HPDE6-E6E7 (cell line): ENCODE measurements around the gene ZBTB16.

ENCODE experiments used
- DNase-seq: peaks from one replicate; pipeline ENCODE4 v3.0.0; 2011; ENCODE audit warnings: missing footprints; ENCODE audit errors: extremely low spot score

The ZBTB16 gene

DNA sequence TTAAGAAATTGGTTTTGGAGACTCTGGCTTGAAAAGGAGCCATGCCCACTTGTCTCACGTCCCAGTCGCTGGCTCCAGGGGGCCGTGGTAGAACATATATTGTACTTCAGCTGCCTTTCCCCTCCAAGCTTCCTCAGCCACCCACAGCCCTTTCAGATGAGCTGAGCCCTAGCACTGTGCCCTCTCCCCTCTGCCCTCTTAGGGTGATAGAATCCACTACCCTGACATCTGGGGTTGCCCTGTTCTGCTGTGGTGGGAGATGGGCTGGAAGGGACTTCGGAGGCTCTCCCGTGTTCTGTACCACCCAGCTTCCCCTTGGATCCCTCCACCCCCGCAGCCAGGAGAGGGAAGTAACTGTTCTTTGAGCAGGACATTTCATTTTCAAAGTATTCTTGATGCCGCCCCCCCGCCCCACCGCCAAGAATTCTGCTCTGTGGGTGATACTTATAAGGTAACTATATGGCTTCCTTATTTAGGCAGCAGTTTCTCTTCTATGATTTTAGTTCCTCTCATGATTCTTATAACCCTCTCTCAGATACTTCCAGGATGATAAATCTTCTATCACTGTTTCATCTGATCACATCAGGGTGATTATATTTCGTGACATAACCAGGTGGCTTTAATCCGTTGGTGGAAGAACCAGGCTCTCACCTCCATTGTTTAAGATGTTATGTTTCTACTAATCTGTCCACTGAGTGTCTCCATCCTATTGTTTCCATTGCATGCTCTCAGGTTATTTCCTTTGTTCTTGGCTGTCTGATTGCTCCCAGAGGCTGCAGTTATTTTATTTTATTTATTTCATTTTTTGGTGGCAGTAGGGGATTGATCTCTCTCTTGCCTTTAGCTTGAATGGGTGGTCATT, 24.1 kb downstream of the ZBTB16 start:
- no peak for DNase-seq

DNA sequence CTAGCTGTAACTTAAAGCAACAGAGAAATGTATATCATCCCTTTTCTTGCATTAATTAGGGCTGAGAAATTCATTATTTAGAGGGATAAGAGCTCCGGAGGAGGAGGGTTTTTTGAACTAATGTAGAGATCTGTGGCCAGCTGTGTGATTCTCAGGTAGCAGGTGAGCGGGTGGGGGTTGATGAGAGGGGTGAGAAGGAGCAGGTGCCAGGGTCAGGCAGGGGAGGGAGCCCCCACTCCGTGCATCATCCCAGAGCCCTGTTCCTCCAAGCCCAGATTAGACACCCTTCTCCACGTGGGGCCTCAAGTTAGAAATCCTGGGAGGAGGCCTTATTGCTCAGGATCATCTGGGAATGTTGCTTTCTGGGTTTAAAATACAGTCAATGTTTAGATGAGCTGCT, 24.9 kb downstream of the ZBTB16 start:
- no peak for DNase-seq

DNA sequence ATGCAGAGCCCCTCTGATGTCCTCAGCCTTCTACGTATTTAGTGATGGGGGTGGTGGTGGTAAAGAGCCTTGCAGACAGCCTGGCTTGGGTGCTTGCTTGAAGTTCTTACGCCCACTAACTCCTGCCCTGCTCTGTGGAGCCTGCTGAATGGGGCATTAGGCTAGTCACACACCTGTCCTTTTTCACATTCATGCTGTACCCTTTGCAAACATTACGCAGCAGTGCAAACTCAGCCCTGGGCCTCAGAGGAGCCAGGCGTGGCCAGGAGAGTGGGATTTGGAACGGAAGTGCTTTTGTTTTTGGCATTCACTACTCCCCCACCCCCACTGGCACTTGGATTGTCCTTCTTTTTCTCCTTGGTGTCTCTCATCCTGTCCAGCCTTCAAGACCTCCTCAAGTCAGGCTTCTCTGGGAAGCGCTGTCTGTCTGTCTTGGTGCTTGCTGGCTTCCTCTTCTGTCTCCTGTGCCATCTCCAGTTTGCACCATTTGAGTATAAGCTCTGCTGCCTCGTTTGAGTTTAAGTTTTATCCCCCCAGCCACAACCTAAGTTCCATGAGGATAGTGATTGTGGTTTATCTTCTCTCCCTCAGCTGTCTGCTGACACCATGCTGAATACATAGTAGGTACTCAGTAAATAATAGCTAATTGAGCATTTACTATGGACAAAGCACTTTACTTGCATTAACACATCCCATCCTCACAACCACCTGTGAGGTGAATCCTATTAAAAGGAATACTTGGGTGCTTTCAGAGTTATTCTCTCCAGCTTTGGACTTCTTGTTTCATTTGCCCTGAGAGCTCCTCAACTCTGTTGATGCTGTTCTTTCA, 26.7 kb downstream of the ZBTB16 start:
- DNase-seq, result no peak

DNA sequence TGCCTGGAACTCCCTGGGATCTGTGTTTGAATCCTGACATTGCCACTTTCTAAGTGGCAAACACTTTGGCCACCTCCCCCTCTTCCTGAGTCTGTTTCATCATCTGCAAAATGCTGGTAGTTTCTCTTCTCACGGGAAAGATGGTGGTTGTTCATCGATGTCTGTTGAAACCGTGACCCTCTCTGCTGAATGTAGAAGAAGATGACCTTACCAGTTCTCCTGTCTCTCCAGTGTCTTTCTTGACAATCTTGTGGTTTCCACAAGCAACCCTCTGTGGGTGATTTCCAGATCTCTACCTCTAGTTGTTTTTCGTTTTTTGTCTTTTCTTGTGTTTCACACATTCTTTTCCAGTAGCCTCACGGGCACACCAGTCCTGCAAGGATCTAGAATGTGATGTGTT, 27.5 kb downstream of the ZBTB16 start:
- DNase-seq, result no peak

DNA sequence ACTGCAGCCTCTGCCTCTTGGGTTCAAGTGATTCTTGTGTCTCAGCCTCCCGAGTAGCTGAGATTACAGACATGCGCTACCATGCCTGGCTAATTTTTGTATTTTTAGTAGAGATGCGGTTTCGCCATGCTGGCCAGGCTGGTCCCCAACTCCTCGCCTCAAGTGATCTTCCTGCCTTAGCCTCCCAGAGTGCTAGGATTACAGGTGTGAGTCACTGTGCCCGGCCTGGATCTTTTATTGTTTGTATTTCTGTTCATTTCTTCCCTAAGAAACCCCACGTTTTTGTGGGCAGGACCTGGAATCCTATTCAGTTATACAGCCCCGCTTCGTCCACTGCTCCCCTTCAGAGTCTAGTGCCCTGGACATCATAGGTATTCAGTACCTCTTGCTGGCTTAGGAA, 28.7 kb downstream of the ZBTB16 start:
- DNase-seq, result no peak

DNA sequence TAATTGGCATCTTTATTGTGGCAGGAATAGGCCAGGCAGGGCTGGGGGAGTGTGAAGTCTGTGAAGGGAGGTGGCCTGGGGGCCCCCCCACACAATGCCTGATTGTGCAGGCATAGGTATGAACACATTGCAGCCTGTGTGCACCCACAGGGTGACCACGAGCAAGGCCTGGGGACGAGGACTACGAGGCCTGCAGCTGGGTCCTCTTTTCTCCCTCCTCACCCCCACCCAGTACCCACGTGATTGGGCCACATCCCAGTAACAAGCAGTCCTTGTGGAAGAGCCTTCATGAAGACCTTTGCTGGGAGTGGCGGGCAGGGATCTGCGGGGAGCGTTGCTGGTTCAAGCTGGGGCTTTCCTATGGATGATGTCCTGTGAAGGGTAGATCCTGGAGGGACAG, 29.3 kb downstream of the ZBTB16 start:
- no peak for DNase-seq

DNA sequence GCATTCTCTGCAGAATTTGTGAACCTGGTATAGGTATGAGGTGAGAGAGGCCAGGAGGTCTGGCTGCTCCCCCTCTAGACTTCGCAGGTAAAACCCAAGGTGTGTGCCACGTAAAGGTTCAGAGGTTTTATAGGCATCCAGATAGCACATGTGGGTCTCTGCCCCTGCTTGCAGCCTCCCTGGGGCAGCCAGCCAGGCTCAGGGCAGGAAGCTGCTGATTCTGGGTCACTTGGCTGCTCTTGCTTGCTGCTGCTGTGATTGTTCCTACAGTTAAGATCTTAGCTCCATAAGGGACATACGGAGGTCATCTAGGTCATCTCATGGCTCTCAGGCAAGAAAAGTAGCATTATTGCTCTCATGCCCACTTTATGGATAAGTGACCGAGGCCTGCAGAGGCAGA, 30.2 kb downstream of the ZBTB16 start:
- no peak for DNase-seq

DNA sequence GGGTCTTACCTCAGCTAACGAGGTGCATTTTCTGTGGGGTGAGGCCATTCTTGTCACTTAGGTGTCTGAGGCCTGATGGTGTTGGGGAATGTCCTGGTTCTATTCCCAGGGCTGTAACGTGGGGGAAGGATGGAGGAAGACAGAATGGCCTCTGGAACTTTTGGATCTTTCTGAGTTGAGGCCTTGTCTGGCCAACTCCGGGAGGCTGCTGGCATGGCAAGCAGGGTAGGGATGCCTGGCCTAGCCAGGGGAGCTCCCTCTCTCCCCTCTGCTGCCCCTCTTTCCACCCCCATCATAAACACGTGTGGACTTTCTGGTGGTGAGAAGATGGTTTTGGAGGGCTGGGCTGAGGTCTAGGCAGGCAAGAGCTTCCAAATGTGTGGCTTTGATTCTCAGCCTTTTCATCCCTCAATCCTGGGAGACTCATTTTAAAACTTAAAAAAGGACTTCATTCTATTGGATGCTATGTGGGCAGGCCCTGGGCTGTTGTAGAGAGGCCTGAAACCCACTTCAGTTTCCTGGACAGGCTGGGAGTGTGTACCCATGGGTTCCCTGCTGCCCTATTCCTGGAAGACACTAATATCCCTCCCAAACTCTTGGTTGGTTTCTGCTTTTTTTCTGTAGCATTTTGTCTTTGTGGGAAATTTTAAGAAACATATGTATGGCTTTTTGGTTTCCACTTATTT, 30.9 kb downstream of the ZBTB16 start:
- no peak for DNase-seq

DNA sequence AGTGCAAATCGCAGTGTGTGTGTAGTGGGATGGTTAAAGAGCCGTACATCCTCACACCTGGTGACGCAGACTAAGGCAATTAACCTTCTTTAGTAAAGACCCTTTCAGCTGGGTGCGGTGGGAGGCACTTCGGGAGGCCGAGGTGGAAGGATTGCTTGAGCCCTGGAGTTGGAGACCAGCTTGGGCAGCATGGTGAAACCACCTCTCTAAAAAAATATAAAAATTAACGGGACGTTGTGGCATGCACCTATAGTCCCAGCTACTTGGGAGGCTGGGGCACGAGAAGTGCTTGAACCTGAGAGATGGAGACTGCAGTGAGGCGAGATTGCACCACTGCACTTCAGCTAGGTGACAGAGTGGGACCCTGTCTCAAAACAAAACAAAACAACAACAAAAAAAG, 31.5 kb downstream of the ZBTB16 start:
- no peak for DNase-seq

DNA sequence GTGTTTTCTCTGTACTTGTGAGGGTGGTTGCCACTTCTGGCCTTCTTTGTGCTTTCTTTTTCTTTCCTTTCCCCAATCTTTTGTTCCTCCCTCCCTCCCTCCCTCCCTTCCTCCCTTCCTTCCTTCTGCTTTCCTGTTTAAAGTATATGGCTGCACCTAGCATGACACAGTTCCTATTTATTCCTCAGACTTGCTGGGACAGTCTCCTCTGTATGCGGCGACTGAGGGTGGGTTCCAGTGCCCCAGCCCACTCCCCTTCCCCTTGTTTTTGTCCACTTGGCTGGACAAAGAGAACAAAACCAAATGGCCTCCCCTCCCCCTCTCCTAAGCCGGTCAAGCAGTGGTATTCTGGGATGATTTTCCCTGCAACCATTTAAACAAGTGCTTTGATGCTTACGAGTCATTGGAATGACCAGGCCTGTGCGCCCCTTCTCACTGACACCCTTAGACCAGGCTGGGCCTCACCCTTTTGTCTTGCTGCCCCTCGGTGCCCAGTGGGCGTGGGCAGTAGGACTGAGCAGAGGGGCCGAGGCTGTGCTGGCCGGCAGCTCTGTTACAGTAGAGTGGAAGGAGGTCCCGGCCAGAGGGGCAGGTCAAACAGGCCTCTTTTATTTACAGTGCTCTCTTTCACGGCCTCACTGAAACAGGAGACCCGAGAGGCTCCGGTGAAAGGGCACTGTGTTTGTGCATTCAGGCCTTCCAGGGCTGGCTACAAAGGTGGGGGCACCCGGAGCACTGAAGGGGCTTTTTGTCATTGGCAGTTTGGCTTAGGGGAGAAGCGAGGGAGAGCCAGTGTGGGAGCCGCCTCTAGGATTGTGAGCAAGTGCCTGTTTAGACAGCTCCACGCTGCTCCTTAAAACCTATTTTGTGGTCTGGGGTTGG, 32.2 kb downstream of the ZBTB16 start:
- no peak for DNase-seq

DNA sequence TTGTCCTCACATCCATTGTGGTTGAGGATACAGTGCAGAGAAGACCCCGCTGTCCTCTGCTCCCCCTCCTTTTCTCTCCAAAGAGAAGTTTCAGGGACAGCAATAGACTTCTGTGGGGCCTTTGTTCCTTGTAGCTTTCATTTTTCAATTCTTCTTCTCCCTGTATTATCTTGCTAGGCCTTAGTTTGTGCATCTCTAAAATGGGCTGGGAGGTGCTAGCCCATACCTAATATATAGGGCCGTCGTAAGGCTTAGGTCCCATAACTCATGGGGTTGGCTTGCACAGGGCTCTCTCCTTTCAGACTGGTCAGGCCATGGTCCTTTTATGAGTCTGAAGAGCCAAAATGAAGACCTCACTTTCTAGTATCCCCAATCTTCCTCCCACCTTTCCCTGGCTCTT, 33.0 kb downstream of the ZBTB16 start:
- DNase-seq, result no peak

DNA sequence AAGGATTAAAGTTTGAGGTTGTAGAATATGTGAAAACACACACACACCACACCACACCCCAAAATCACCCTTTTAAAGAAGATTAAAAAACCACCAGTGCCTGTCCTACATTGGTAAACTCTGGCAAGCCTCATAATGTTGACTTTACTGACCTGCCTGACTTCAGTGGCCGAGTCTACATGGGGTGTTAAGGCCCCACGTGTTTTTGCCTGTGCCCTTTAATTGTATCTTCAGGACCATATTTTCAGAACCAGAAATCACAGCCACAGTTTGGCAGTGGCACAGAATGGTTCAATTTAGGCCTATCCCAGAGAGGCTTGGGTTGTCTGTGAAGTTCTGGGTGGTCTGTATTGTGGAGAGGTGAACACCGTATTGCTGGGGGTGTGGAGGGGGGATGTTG, 33.4 kb downstream of the ZBTB16 start:
- DNase-seq, result no peak

DNA sequence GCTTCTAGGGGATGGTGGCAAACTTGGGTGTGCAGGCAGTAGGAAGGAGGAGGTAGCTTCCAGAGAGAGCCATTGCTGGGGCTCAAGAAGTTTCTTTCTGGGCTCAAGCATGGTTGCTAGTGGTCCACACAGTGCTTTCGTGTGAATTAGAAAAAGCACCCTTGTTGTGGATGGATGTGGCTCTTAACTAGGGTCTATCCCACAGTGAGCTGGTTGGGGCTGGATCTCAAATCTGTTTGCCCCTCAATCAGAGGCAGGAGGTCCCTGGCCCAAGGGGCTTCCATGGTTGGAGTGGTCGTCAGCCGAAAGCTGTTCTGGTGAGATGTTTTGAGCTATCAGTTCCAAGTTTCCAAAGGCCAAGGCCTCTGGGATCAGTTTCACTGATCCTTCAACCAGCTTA, 35.0 kb downstream of the ZBTB16 start:
- no peak for DNase-seq

DNA sequence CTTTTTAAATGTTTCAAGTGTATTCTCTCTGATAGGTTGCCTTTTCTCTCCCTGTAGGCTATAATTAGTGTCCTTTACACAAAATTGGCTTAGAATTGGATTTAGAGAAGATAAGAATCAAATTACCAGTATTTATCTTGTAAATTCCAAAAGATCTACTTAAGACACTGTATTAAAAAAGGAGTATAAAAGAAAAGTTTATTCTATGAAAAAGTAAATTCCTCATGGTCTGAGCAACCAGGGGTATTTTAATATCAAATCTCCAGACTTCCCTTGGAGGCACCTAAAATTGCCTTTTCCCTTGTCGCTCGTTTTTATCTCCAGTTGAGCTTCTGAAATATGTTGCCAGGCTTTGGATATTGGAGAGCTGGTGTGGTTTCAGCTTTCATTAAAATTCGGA, 36.4 kb downstream of the ZBTB16 start:
- DNase-seq, result no peak

DNA sequence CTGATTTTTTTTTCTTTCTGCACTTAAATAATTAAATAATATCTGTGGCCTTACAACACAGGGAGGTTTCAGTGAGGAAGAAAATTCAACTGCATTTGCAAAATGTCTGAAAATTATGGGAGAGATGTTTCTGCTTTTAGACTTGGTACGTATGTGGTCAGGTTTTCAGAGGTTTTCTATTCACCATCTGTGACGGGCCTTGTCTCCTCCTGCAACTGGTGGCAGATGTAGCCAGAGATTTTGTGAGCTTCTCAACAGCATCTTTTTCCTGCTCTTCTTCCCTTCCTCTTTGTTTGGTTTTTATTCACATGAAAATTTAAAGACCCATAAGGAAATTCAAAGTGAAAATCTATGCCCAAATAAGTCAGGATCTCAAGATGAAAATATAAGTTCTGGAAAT, 38.3 kb downstream of the ZBTB16 start:
- no peak for DNase-seq

DNA sequence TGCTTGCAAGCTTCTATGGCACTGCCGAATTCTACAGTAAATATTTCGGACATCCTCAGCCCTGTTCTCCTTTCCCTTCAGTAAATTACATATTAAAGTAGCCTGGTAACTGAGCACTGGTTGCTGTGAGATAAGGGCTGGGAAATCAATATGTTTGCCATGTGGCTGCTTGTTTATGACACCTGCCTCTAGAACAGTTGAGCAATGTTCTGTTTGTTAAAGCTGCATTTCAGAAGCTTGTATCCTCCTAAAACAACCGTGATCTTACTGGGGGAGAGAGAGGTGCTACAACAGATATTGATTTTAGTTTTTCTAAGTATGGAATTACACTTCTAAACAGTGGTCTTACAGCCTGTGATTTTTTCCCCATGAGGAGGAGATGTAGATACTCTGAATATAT, 39.4 kb downstream of the ZBTB16 start:
- DNase-seq, result no peak

DNA sequence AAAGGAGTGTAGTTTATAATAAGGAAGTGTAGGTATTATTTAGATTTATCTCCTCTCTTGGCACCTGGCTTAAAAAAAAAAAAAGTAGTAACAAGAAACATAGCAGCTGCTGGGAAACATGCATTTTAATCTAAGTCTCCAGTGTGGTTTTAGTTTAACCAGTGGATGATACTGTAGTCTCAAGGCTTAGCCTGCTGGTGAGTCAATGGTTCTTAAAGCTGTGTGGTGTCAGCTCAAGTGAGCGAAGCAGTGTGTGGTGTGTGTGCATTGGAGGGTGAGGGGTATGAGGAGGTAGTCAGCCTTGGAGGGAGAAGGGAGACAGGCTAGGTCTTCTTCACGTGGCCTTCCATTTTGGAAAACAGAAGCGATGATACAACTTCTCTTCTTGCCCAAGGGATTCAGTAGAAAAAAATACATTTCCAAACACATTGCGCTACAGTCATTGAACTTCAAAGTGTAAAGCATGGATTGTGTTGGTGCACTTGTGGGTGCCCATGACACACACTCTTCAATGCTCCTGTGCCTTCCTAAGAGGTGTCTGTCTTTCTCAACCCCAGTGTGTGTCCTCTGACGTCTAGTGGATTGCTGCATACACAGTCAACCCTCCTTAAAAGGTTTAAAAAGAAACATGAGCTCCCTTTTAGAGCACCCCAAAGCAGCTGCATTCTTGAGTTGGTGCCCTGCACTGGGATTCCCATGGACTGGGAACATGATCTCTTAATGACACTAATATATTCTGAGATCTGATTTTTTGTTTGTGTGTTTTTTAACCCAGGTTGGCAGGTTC, 40.1 kb downstream of the ZBTB16 start:
- no peak for DNase-seq

DNA sequence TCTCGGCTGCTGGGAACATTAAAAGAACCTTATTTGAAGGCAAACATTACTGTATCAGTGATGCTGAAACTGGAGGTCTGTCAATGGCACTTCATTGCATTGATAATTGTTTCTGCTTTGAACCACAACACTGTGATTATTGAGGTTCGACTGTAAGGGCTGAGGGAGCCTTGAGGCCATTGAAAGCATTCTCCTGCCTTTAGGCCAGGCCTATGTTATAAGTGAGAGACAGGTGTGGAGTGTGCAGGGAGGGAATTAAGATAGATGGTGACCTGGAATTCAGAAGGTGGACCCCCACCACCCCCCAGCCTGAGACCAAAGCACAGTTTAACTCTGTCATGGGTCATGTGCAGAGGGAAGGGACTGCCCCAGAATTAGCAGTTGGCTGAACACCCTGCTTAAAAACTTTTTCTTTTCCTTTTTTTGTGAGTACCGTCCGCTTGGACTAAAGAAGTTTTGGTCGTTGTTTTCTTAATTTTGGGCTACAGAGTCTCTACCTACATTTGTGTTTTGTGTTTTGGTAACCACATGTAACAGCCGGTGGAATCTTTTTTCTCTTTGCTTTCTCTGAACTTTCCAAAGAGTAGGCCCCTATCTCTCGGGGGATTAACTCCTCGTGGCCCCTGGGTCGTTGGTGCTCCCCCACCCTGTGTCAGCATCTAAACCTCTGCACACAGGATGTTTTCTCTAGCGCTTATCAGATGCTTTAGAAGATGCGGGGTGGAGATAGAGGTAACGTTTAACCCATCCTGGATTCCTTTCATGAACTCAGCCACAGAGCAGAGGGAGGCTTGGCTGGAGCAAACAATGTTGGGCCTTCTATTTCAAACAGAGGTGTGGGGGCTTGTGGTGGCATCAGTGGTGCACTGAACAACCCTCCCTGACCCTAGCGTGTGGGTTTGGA, 43.7 kb downstream of the ZBTB16 start:
- DNase-seq, result no peak

DNA sequence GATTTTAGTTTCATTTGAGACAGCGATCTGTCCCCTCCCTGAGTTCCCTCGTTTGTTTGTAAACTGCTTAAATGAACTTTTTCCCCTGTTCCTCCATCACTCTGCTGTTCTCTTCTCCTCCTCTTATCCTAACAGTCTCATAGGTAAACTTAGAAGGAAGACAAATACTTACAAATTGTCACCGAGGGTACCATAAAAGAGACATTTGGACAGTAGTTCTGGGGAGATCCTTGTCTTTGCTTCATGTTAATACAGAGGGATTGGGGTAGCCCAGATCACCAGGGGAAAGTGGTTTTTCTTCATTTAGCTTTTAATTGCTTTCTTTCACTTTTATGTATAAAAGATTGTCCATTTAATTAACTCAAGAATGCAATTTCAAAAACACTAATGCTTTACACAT, 46.1 kb downstream of the ZBTB16 start:
- DNase-seq, result no peak

DNA sequence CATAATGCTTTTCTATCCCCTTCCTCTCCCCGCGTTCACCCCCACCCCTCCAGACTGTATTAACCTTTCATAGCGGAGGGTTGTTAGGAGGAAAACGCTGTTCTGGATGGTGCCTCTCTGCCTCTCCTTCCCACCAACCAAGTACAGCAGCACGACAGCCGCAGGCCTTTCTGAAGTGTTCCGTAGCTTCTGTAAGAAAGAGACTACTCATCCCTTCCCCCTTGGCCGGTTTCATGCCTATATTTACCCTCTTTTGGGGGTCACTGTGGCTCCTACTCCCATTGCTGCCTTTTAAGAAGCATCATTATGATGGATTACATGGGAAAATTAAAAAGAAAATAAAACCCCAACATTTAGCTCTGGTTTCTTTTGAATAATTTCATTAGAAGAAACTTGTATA, 46.5 kb downstream of the ZBTB16 start:
- DNase-seq, result no peak
